Mesothelial cell of epicardium (in vitro differentiated cells): Measurements from ENCODE around the gene RNF213. TPM values are rescaled to one million over a fixed set of nuclear protein-coding genes. Genes with fewer than 3 reads are reported as not detected.

Source experiments
- DNase-seq, 2 experiments: peaks; one replicate each; pipeline ENCODE4 v3.0.0; 2021; ENCODE audit warnings: low spot score in 2 of 2; ENCODE audit not compliant: unreplicated experiment in 2 of 2
- H3K27ac Mint-ChIP-seq: 2 replicates; pipeline ENCODE4 v1.8.0; 2021; ENCODE audit warnings: mixed read lengths
- H3K27me3 Mint-ChIP-seq: 2 replicates; pipeline ENCODE4 v1.8.0; 2021; ENCODE audit warnings: low read depth, mixed read lengths
- H3K36me3 Mint-ChIP-seq: 2 replicates; pipeline ENCODE4 v1.8.0; 2021; ENCODE audit warnings: mixed read lengths
- H3K4me1 Mint-ChIP-seq: 2 replicates; pipeline ENCODE4 v1.8.0; 2021; ENCODE audit warnings: mixed read lengths
- H3K4me3 Mint-ChIP-seq: 2 replicates; pipeline ENCODE4 v1.8.0; 2021; ENCODE audit warnings: mild to moderate bottlenecking, moderate library complexity, mixed read lengths
- H3K9me3 Mint-ChIP-seq: 2 replicates; pipeline ENCODE4 v1.8.0; 2021; ENCODE audit warnings: mixed read lengths
- total RNA-seq: library from RNA; stranded (reverse); gene quantifications from 3 replicates; pipeline ENCODE4 v1.2.1, GENCODE V29; 2021
- TF ChIP-seq, protein P1 (sequence below): fragments of 200-600 bp; sonication (generic); IDR thresholded peaks from one replicate; pipeline ENCODE4 v1.5.0; 2021; ENCODE audit warnings: antibody characterized with exemption; ENCODE audit not compliant: unreplicated experiment

RNF213 gene
- total RNA-seq, 1 donor from 2014 or later, result 76.7 TPM

GRCh38 chr17:80388601-80389000, 127.9 kb downstream of the RNF213 start:
- Mint-ChIP-seq H3K36me3 (peaks cover 29% of the 10 kb centered on the region), H3K9me3 (no peaks in the 10 kb centered on the region), H3K27me3 (no peaks in the 10 kb centered on the region), H3K4me1 (no peaks in the 10 kb centered on the region), H3K4me3 (no peak overlapping the region), H3K27ac (no peak overlapping the region)
- TF ChIP-seq, protein P1, sequence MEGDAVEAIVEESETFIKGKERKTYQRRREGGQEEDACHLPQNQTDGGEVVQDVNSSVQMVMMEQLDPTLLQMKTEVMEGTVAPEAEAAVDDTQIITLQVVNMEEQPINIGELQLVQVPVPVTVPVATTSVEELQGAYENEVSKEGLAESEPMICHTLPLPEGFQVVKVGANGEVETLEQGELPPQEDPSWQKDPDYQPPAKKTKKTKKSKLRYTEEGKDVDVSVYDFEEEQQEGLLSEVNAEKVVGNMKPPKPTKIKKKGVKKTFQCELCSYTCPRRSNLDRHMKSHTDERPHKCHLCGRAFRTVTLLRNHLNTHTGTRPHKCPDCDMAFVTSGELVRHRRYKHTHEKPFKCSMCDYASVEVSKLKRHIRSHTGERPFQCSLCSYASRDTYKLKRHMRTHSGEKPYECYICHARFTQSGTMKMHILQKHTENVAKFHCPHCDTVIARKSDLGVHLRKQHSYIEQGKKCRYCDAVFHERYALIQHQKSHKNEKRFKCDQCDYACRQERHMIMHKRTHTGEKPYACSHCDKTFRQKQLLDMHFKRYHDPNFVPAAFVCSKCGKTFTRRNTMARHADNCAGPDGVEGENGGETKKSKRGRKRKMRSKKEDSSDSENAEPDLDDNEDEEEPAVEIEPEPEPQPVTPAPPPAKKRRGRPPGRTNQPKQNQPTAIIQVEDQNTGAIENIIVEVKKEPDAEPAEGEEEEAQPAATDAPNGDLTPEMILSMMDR, result no peak
- no peak for DNase-seq

GRCh38 chr17:80389011-80389995, 128.7 kb downstream of the RNF213 start:
- Mint-ChIP-seq H3K9me3 (no peaks in the 10 kb centered on the region), H3K4me3 (no peak overlapping the region), H3K36me3 (peaks cover 28% of the 10 kb centered on the region), H3K27me3 (no peaks in the 10 kb centered on the region), H3K4me1 (no peaks in the 10 kb centered on the region), H3K27ac (no peak overlapping the region)
- TF ChIP-seq, protein P1, result no peak
- DNase-seq, result no peak

GRCh38 chr17:80393241-80393890, 132.7 kb downstream of the RNF213 start:
- Mint-ChIP-seq H3K27me3 (no peaks in the 10 kb centered on the region), H3K4me1 (peaks cover 7% of the 10 kb centered on the region), H3K4me3 (no peak overlapping the region), H3K9me3 (no peaks in the 10 kb centered on the region), H3K27ac (no peak overlapping the region), H3K36me3 (peaks cover 25% of the 10 kb centered on the region)
- DNase-seq, result no peak
- TF ChIP-seq, protein P1, result no peak

- H3K9me3 Mint-ChIP-seq, result no peaks in the 10 kb centered on the region
- no peak for DNase-seq
- no peak overlapping the region for H3K27ac Mint-ChIP-seq
- peaks cover 13% of the 10 kb centered on the region for H3K4me1 Mint-ChIP-seq
- peaks cover 25% of the 10 kb centered on the region for H3K36me3 Mint-ChIP-seq
- no peaks in the 10 kb centered on the region for H3K27me3 Mint-ChIP-seq
- H3K4me3 Mint-ChIP-seq, result no peak overlapping the region
- TF ChIP-seq, protein P1, result no peak
Observed at GRCh38 chr17:80393961-80394360, 133.3 kb downstream of the RNF213 start.

DNA sequence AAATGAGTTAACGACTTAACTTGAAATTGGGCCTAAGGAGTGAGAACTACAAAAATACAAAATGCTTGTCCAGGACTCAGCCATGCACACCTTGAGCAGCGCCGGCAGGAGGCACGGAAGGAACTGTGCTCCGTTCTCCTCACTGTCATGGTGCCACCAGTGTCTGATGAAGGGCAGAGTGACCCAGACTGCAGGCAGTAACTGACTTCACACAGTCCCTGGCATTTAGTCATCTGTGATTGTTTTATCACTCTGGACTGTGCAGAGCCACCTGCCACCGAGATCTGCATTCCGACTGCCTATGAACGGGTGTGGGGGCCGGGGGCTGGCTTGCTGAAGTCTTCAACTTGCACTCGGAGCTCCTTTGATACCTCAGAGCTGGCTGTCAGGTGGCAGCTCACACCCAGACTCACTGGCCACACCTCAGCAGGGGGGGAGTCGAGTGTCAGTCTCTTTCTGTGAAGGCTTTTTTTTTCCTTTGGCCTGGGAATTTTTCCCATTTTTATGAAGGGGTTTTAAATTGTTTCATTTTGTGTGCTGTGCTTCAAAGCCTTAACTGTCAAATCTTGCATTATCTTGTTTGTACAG, 134.1 kb downstream of the RNF213 start:
- Mint-ChIP-seq H3K4me3 (no peak overlapping the region), H3K9me3 (no peaks in the 10 kb centered on the region), H3K4me1 (peaks cover 18% of the 10 kb centered on the region), H3K36me3 (peaks cover 18% of the 10 kb centered on the region), H3K27ac (no peak overlapping the region), H3K27me3 (no peaks in the 10 kb centered on the region)
- DNase-seq, result no peak
- TF ChIP-seq, protein P1, result no peak
